ENCODE data around the gene NEK6.

NEK6 gene

DNA sequence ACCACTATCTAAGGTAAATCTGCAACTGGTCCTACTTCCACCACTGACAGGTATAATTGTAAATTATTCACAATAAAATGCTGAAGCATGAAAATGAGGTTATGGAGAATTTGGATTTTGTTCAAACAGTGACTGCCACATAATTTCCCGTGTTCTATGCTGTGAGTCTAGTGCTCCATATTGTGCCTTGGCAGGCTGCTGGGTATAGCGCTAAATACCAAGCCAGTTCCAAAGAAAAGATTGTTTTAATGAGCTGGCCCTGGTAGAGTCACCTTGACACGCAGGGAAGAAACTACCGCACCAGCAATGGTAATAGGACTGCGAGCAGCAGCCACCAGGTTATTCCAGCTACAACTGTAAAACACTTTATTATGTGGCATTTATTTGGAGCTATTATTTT lies 127.1 kb downstream of the NEK6 start:
- DNase-seq, result peak in 1 of 3 experiments; percentile 19

DNA sequence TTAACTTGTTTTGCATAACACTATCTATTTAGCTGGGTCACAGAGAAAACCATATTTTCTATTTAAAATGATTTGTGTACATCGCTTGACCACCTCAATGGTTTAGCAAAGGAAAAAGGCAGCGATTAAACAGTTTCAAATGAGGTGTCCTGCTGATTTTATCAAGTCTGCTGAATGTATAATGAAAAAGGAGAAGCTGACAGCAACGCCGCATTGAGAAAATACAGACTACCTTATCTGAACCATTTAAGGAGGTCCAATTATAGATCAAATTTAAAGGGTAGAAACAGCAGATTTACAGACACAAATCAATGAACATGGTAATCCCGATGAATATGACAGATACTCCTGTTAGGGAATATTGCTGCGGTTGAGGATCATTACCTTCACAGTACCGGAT lies 127.9 kb downstream of the NEK6 start:
- no peak for DNase-seq

DNA sequence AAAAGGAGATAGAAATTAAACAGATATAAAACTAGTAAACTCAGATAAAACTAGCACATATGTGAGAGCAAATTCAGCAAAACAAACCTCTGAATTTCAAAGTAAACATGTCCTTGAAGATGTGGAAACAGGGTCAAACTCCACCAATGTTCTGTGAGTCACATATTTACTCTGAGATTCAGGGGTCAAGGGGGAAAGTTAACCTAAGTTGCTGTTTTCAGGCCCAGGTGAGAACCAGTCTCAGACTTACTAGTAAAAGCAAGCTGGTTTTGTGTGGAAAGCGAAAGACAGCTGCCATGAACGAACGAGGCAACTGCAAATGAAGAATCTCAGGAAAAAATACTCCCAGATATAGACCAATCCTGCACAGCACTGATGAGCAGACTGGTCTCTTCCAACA lies 128.5 kb downstream of the NEK6 start:
- DNase-seq, result no peak

DNA sequence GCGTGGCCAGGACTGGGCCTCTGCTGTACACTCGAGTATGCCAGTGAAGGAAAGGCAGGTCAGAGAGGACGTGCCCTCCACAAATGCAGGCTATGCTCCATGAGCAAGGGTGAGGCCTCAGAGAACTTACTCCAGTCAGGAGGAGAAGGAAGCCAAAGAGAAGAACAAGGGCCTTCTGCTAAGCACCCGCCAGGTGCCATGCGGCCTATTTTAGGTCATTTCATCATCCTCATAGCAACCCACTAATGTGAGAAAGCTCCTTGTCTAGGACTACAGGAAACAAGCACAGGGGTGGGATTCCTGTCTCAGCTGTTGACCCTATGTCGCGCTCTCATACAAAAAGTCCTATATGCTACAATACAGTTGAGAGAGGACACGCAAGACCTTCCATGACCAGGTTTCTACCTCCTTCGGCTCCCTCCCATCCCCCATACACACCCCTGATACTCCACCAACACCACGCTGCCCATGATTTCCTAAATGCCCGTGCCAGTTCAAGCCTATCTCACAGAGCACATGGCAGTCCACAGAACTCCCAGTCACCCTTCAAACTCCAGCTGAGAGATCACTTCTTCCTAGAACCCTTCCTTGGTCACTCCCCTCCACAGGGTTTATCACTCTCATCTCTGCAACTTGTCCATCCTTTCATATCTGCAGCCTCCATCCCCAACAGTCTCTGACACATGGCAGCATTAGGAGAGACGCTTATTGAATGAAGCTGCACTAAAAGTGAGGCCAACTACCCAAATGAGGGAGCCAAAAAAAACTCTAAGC lies 130.7 kb downstream of the NEK6 start:
- no peak for DNase-seq

DNA sequence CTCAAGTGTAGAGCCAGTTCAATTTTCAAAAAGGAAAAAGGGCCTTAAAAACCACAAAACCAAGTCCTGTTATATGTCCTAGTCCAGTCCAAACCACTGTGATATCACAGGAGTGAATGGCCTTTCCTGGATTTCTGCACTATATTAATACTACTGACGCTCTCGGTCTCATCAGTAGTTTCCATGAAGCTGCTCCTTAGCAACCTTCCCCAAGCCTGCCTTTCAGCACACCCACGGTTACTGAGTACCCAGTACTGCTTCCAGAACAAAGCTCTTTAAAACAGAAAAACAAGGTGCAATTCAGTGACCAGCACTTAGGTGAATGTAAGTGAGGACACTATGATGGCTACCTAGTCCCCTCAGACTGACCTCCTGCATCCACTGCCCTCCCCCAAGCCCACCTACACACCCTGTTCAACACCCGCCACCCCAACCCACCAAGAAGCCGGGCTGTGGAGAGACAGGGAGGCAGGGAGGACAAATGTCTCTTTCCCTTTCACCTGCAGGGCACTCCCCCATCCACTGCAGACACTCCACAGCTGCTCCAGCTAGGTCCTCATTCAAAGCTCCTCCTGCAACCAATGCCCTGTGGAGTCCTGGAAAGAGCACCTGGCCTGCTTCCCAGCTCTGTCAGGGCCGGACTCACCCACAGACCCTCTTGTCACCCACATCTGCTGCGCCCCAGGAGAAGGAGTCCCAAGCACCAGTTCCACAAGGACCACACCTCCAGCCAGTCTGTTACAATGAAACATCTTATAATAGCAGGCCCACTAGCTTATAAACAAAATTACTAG lies 131.6 kb downstream of the NEK6 start:
- DNase-seq, result peak in 1 of 3 experiments; percentile 56

DNA sequence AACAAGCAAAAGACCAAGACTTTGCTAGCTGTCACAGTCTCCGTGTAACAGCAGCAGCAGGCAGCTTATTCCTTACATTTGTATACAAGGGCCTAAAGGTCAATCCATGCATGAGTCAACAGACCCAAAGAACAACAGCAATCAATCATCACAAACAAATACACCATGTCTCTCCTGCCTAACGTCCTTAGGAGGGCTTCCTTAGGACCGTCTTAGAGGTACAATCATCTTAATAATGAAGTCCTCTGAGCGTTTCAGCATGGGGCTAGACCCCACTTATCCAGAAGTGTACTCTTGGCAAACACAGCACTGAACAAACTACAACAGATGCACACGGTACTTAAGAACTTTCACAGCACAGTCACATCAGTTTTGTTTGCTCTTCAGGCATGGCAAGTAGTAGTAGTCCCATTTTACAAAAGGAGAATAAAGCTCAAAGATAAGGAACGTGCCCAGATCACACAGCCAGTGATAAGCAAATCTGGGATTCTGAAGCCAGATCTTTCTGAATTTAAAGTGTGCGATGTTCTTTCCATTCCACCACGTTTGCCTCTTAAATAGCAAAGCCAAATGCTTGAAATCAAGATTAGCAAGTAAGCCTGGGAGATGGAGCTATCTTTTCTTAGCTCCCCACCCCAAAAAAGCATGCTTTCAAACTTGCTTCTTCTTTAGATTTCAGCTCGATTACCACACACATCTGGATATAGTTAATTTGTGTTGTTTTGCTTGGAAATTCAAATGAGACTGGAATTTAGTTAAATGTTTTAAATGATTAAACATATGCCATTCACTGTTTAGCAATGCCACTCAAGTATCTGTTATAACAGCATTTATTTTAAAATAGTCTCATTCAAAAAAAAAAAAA lies 133.3 kb downstream of the NEK6 start:
- DNase-seq, result peak in 2 of 3 experiments; percentile 51 to 63

DNA sequence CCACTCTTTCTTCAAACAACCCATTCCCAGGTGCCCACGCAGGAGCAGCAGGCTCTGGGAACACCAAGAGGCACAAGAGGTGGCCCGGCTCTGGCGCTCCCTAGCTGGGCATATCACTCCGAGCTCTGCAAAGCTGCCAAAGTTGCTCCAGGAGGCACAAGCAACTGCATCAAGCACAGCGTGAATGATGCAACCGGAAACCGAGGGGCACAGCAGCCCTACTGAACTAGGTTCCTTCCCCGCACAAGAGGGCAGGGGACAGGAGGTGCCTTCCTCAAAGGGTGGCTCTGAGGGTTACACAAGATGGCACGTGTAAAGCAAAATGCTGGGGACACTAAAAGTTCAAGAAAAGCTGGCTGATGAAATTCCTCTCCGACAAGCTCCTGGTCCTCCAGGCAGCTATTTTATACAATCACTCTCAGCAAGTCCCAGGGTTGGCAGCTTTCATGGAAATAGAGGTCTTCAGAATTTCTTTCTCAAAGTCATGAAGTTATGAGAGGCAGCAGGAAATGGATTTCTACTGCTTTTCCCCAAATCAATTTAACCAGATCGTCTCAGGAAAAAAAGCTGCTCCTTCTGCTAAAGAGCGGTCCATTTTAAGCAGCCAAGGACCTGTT lies 134.6 kb downstream of the NEK6 start:
- no peak for DNase-seq

DNA sequence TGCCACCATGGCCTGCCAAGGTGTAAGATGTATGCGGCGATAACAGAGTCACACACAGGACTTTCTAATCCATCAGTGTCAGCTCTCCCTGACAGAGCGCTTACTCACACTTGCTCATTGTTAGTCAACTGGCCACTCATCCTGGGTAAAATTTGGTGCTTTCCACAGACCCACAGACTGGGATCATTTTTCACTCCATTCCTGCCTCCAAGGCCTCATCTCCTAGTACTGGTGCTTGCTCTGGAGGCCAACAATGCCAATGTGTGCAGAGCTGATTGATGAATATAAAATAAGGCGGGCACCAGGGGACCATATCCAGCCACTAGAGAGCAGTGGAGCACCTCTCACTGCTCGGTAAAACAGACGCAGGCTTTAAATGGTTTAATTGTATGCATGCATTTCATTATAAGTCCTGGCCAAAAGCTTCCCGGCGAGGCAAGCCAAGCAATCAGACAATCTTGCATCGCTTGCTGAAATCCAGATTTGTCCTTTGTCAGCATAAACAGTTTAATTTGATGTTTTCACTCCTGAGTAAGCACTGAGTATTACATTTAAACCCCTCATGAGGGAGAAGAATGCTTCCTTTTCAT lies 135.2 kb downstream of the NEK6 start:
- peak in 1 of 3 experiments; percentile 53 for DNase-seq

DNA sequence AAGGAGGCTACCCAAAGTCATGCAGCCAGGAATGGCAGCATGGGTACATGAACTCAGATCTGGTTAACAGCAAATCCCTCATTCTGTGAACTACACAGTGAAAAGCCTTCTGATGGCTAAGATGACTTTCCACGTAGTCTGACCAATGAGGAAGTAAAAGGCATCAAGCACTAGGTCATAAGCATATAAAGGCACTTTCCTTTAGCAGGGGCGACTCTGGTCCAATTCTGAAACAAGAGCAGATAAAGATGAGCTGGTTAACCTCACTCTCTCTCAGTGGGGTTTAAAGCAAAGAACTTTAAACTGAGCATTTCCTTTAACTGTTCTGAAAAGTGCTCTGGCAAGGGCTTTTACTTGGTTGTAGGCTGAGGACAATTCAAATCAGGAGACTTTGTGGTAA lies 136.4 kb downstream of the NEK6 start:
- no peak for DNase-seq

DNA sequence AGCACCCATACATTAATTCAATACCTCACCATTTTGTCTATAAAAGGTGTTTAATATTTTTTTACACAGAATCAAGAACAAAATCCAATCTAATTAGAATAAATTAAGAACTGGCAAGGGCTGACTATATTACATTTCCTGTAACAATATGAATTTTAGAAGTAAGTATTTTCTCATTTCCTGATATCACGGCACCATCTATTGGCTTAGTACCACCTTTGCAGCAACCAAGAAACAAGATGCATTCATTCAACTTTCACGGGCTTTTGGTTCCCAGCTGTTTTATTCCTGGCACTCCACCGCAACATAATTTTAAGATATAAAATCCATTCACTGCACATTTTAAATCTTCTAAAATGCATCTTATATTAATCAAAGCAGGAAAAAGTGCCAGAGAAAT lies 136.8 kb downstream of the NEK6 start:
- no peak for DNase-seq

DNA sequence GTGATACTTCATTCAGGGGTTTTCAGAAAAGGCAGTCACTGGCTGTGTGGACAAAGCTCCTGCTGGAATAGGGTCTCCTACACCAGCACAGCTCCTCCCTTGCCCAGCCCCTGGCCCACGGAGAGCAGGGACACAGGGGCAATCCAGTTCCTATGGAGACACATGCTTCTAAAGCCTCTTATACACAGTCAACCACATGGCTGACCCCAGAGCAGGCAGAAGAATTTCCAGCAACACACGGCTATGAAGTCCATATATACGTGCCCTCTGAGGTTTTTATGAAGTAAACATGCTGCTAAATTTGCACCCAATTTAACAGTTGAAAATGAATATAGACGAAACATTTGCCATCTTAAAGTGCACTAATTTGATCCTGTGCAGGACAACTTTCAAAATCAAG lies 138.1 kb downstream of the NEK6 start:
- DNase-seq, result no peak

DNA sequence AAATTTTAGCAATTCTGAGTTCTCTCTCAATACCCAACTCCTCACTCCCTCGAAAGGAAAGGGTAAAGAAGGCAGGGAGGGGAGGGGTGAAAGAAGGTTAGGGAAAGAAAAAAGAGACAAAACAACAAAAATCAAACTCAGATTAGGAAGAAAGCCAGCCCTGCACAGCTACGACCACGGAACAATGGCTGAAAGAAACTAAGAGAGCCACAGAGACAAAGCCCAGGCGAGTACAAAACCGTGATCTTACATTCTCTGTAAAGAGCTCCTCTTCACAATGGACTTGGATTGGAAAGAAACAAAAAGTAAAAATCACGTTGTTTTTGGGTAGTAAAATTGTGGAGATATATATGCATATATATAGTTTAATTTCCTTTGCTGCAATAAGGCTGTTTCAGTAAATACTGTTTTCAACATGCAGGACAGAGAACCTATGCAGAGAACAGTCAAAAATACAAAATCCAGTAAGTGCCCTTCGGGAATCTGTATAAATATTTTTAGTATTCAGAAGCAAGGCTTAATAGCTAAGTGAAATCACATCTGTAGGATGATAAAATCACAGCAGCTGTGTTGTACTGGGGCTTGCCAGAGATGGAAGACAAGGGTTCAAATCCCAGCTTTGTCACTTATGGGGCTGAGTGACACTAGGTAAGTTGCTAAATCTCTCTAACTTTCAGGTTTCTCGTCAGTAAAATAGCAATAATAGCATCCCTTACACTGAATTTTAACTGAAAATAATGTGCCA lies 140.6 kb downstream of the NEK6 start:
- DNase-seq, result no peak

DNA sequence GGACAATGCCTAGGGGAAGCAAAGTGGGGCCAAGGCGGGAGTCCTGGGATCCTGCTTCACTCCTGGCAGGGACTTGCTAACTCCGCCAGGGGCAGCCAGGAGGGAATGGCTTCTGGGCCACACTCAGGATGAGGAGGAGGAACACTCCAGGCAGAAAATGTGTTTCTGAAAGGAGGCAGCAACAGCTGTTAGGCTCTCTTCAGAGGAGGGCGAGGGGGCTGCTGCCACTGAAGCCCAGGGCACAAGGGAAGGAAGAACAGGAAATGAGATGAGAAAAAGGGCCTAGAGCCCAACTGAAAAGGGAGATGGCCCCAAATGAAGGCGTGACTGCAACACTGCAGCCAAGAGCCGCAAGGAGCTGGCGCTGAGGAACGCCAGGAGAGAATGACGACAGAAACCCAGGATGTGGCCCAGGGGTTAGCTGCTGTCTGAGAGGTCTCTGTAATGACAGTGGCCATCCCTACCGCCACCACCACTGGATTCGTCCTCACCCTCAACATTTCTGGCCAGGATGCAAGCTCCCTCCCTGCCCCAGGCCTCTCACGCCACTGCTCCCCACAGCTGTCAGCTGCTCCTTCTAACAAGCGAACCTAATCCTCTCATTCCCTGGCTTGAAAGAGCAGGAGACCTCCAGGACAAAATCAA lies 141.7 kb downstream of the NEK6 start:
- DNase-seq, result no peak

DNA sequence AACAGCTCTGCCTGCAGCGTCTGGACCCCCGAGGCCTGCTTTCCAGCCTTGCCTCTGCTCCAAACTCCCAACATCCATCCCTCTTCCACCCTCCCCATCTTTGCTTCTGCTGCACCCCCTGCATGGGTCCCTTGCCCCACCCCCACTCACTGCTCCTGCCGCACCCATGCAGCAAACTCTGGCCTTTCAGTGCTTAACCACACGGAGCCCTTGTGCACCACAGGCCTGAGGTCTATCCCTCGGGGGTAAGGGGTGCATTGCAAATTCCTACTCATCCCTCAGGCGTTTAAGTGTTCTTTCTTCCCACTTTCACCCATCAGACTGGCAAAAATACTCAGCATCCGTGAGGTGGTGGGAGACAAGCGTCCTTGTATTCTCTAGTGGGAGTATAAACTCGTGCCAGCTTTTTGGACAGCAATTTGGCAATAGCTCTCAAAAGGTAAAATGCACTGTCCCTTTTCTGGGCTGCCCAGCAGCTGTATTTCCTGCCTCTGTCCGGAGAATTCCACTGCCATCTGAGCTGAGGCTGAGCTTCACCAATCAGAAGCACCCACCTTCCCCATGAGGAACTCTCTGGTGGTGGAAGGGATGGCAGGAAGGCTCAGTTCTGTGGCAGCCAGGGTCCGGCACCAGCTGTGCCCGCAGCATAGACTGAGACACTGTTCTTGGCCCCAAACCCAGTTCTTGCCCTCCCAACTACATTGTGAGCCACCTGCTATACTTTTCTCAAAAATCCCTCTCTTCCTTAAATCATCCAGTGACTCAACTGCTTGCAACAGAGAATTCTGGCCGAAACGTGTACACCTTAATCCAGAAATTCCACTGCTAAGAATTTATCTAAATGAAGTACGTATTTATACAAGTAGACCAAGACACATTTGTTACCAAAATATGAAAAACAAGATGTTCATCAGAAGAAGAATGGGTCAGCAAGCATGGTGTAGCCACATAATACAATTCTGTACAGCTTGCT lies 142.5 kb downstream of the NEK6 start:
- DNase-seq, result no peak

Data from NCI-H1417 (cell line).